ENCODE data around the gene SDR39U1.

Gene SDR39U1

DNA sequence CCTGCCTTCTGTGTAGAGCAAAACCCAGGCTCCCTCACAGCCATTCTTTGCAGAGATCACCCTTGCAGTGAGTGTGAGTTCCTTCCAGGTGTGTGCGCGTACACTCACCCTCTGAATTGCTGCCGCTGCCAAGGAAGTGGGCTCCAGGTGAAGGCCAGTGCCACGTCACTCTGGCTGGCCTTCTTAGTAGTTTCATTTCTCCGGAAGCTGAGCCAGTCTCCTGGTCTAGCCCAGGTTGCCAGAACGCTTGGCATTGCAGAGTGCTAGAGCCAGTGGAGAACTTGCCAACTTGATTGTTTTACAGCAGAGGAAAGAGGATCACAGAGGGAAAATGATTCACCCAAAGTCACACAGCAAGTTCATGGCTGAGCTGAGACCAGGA, 24.1 kb downstream of the SDR39U1 start:
- no peak overlapping the region for H3K4me3 ChIP-seq (ENCODE audit: low read depth, low read length)
- TF ChIP-seq, protein P1, sequence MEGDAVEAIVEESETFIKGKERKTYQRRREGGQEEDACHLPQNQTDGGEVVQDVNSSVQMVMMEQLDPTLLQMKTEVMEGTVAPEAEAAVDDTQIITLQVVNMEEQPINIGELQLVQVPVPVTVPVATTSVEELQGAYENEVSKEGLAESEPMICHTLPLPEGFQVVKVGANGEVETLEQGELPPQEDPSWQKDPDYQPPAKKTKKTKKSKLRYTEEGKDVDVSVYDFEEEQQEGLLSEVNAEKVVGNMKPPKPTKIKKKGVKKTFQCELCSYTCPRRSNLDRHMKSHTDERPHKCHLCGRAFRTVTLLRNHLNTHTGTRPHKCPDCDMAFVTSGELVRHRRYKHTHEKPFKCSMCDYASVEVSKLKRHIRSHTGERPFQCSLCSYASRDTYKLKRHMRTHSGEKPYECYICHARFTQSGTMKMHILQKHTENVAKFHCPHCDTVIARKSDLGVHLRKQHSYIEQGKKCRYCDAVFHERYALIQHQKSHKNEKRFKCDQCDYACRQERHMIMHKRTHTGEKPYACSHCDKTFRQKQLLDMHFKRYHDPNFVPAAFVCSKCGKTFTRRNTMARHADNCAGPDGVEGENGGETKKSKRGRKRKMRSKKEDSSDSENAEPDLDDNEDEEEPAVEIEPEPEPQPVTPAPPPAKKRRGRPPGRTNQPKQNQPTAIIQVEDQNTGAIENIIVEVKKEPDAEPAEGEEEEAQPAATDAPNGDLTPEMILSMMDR (IDR thresholded peaks at IDR 0.05; ENCODE audit: borderline replicate concordance, insufficient read depth, low read depth, low read length), result no peak

DNA sequence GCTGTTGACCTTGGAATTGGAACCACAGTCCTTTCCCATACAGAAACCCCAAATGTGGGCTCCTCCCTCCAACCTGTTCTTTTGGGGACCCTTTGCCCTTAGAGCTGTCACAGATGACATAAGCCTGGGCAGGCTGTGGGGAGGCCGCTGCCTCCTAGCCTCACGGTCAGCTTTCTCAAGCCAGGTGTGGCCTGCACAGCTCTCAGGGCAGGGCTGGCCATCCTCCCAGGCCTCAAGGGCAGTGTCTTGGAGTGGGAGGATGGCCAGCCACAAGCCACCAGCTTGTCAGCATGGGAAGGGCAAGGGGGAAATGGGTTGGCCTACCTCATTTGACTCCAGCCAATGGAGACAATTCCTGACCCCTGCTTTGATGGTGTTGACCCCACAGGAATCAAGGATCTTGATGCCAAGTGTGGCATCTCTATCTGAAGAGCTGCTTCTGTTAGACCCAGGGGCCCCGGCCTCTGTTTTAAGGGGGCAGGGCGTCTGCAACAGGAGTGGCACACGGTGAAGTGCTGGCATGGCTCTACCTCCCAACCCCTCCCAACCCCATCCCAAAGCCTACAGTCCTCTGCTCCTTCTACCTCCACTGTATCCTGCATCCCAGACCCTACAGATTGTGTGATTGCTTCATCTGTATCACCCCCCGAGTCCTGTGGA, 24.6 kb downstream of the SDR39U1 start:
- TF ChIP-seq, protein P1 (IDR thresholded peaks at IDR 0.05; ENCODE audit: borderline replicate concordance, insufficient read depth, low read depth, low read length), result no peak
- H3K4me3 ChIP-seq (ENCODE audit: low read depth, low read length), result no peak overlapping the region

DNA sequence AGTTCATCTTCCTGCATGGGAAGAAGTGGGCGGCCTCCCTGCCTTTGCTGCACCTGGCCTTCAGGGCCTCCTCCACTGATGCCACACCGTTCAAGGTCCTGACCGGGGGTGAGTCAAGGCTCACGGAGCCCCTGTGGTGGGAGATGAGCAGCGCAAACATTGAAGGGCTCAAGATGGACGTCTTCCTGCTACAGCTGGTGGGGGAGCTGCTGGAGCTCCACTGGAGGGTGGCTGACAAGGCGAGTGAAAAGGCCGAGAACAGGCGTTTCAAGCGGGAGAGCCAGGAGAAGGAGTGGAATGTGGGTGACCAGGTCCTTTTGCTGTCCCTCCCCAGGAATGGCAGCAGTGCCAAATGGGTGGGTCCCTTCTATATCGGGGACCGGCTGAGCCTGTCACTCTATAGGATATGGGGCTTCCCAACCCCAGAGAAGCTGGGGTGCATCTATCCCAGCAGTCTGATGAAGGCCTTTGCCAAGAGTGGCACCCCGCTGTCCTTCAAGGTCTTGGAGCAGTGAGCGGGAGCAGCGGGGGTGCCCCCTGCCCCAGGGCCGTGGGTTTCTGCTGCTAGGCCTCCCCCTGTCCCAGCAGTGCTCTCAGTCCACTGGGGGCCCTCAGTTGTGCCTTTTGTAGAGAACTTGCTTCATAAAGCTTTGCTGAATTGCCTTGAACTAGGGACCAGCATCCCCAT, 25.5 kb downstream of the SDR39U1 start:
- no peak overlapping the region for H3K4me3 ChIP-seq (ENCODE audit: low read depth, low read length)
- TF ChIP-seq, protein P1 (IDR thresholded peaks at IDR 0.05; ENCODE audit: borderline replicate concordance, insufficient read depth, low read depth, low read length), result no peak

DNA sequence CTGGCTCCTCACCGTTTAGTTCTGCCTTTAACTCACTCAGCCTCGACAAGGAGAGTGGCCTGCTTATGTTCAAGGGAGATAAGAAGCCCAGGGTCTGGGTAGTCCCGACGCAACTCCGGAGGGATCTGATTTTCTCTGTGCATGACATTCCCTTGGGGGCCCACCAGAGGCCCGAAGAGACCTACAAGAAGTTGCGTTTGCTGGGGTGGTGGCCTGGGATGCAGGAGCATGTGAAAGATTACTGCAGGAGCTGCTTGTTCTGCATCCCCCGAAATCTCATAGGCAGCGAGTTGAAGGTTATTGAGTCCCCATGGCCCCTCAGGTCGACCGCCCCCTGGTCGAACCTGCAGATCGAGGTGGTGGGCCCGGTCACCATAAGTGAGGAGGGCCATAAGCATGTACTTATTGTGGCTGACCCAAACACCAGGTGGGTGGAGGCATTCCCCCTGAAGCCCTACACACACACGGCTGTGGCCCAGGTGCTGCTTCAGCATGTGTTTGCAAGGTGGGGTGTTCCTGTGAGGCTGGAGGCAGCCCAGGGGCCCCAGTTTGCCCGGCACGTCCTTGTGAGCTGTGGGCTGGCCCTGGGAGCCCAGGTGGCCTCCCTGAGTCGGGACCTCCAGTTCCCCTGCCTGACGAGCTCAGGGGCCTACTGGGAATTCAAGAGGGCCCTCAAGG, 26.2 kb downstream of the SDR39U1 start:
- H3K4me3 ChIP-seq (ENCODE audit: low read depth, low read length), result no peak overlapping the region
- TF ChIP-seq, protein P1 (IDR thresholded peaks at IDR 0.05; ENCODE audit: borderline replicate concordance, insufficient read depth, low read depth, low read length), result no peak

DNA sequence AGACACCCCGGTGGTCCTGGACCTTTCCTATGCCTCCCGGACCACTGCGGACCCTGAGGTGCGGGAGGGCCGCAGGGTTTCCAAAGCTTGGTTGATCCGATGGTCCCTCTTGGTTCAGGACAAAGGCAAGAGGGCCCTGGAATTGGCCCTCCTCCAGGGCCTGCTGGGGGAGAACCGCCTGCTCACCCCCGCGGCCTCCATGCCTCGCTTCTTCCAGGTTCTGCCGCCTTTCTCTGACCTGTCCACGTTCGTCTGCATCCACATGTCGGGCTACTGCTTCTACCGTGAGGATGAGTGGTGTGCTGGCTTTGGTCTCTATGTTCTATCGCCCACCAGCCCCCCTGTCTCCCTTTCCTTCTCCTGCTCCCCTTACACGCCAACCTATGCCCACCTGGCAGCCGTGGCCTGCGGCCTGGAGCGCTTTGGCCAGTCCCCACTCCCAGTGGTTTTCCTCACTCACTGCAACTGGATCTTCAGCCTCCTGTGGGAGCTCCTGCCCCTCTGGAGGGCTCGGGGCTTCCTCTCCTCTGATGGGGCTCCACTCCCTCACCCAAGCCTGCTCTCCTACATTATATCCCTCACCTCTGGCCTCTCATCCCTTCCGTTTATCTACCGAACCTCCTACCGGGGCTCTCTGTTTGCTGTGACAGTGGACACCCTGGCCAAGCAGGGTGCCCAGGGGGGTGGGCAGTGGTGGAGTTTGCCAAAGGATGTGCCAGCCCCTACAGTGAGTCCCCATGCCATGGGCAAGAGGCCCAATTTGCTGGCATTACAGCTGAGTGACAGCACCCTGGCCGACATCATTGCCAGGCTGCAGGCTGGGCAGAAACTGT, 26.9 kb downstream of the SDR39U1 start:
- H3K4me3 ChIP-seq (ENCODE audit: low read depth, low read length), result no peak overlapping the region
- TF ChIP-seq, protein P1 (IDR thresholded peaks at IDR 0.05; ENCODE audit: borderline replicate concordance, insufficient read depth, low read depth, low read length), result no peak

DNA sequence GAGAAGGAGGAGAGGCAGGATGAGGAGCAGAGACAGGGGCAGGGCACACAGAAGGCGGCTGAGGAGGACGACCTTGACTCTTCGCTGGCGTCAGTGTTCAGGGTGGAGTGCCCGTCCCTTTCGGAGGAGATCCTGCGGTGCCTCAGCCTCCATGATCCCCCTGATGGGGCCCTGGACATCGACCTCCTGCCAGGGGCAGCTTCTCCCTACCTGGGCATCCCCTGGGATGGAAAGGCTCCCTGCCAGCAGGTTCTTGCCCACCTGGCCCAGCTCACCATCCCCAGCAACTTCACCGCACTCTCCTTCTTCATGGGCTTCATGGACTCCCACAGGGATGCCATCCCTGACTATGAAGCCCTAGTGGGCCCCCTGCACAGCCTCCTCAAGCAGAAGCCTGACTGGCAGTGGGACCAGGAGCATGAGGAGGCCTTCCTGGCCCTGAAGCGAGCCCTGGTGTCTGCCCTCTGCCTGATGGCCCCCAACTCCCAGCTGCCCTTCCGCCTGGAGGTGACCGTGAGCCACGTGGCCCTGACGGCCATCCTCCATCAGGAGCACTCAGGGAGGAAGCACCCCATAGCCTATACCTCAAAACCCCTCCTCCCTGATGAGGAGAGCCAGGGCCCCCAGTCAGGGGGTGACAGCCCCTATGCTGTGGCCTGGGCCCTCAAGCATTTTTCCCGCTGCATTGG, 27.7 kb downstream of the SDR39U1 start:
- TF ChIP-seq, protein P1 (IDR thresholded peaks at IDR 0.05; ENCODE audit: borderline replicate concordance, insufficient read depth, low read depth, low read length), result no peak
- H3K4me3 ChIP-seq (ENCODE audit: low read depth, low read length), result no peak overlapping the region

All from GM12875 (cell line).